Activated CD4-positive, alpha-beta T cell treated with anti-CD3 and anti-CD28 coated beads, Interleukin-2, amount 10 ng/mL, durations not matched to agents 24 days and 14 days (primary cell): ENCODE measurements around the gene RNF135. TPM values are rescaled to one million over a fixed set of nuclear protein-coding genes. Genes with fewer than 3 reads are reported as not detected.
"Not testable (repeated sequence)": the region's sequence is repeated elsewhere in the genome, so short reads cannot be mapped to it uniquely, and the experiment has no call there.

Experiments
- DNase-seq: peaks from one replicate; pipeline ENCODE4 v3.0.0; 2022
- H3K27ac Mint-ChIP-seq: one replicate; pipeline ENCODE4 v1.8.0; 2022; ENCODE audit warnings: mild to moderate bottlenecking, mixed read lengths
- H3K27me3 Mint-ChIP-seq: one replicate; pipeline ENCODE4 v1.8.0; 2022; ENCODE audit warnings: mixed read lengths
- H3K36me3 Mint-ChIP-seq: one replicate; pipeline ENCODE4 v1.8.0; 2022; ENCODE audit warnings: low read depth, mild to moderate bottlenecking, mixed read lengths
- H3K4me1 Mint-ChIP-seq: one replicate; pipeline ENCODE4 v1.8.0; 2021; ENCODE audit warnings: mixed read lengths
- H3K4me3 Mint-ChIP-seq: one replicate; pipeline ENCODE4 v1.8.0; 2022; ENCODE audit warnings: mild to moderate bottlenecking, moderate library complexity, mixed read lengths
- H3K9me3 Mint-ChIP-seq: one replicate; pipeline ENCODE4 v1.8.0; 2021; ENCODE audit warnings: mixed read lengths
- intact Hi-C: fragments of 100-400 bp; cut with micrococcal nuclease; formaldehyde crosslinking; loops from one replicate; pipeline ENCODE4 v1.15.1; 2023
- total RNA-seq: library from RNA; stranded (reverse); gene quantifications from 2 replicates; pipeline ENCODE4 v1.2.3, GENCODE V29; 2022

Gene RNF135
- total RNA-seq, 1 donor from 2014 or later: 10.2 TPM

GRCh38 chr17:31042378-31042777, 71.5 kb downstream of the RNF135 start:
- H3K36me3 Mint-ChIP-seq, H3K4me3 Mint-ChIP-seq, DNase-seq, intact Hi-C loops, H3K4me1 Mint-ChIP-seq, H3K9me3 Mint-ChIP-seq, H3K27ac Mint-ChIP-seq: not testable (repeated sequence)
- H3K27me3 Mint-ChIP-seq: peaks cover 13% of the 10 kb centered on the region

GRCh38 chr17:31046856-31047425, 76.1 kb downstream of the RNF135 start:
- intact Hi-C loops, H3K4me3 Mint-ChIP-seq, H3K4me1 Mint-ChIP-seq, DNase-seq, H3K9me3 Mint-ChIP-seq, H3K27me3 Mint-ChIP-seq, H3K27ac Mint-ChIP-seq, H3K36me3 Mint-ChIP-seq: not testable (repeated sequence)

- H3K4me3 Mint-ChIP-seq: no peak overlapping the region
- H3K27me3 Mint-ChIP-seq: peaks cover 9% of the 10 kb centered on the region
- intact Hi-C loops: no loop called here
- H3K9me3 Mint-ChIP-seq: peaks cover 3% of the 10 kb centered on the region
- H3K4me1 Mint-ChIP-seq: peaks cover 10% of the 10 kb centered on the region
- DNase-seq: no peak
- H3K36me3 Mint-ChIP-seq: no peaks in the 10 kb centered on the region
- no peak overlapping the region for H3K27ac Mint-ChIP-seq
These were observed 77.3 kb downstream of the RNF135 start for GRCh38 chr17:31048142-31048541.

GRCh38 chr17:31048780-31049179, 77.9 kb downstream of the RNF135 start:
- Mint-ChIP-seq H3K27me3 (peaks cover 7% of the 10 kb centered on the region), H3K4me3 (no peak overlapping the region), H3K36me3 (no peaks in the 10 kb centered on the region), H3K27ac (no peak overlapping the region), H3K9me3 (peaks cover 3% of the 10 kb centered on the region), H3K4me1 (peaks cover 10% of the 10 kb centered on the region)
- no peak for DNase-seq
- intact Hi-C loops: no loop called here

Other genes starting within 250 kb of the RNF135 start
- gene CRLF3, start 146.3 kb upstream of the RNF135 start, total RNA-seq: 43.2 and 46.4 TPM in 2 replicates
- gene ATAD5, start 139.1 kb upstream of the RNF135 start, total RNA-seq: 30.2 and 31.5 TPM in 2 replicates
- 18.9 and 19.7 TPM in 2 replicates for gene TEFM, start 64.8 kb upstream of the RNF135 start, total RNA-seq
- 0.31 and 0.86 TPM in 2 replicates for gene ADAP2, start 49.1 kb upstream of the RNF135 start, total RNA-seq
- 28.5 and 28.9 TPM in 2 replicates for gene NF1, start 123.9 kb downstream of the RNF135 start, total RNA-seq